GM21528 (cell line): ENCODE measurements around the gene PRSS1.
A peak's percentile ranks its signal among the peaks of the same experiment; 100 is the strongest.
"Not testable (repeated sequence)": the region's sequence is repeated elsewhere in the genome, so short reads cannot be mapped to it uniquely, and the experiment has no call there.

Source experiments
- ATAC-seq: cut with Tn5 transposase; IDR thresholded peaks from one replicate; pipeline ENCODE4 v1.9.1; 2021; ENCODE audit warnings: mild to moderate bottlenecking, moderate library complexity; ENCODE audit not compliant: unreplicated experiment, low FRiP score

The PRSS1 gene

DNA sequence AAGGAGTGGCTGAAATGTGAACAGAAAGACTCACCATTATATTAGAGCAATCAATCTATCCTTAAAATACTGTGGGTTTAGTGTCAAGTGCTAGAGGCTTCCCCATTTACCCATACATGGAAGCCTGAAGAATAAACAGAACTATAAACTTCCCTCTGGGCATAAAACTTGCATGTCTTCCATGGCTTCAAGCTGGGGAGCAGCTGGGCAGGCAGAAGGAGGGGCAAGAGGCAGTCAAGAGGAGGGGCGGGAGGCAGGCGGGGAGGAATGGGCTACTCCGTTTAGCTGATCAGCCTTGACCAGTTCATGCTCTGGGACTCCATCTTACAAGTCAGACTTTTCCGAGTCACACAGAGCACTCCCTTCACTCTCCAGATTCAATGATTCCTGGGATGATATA, 3.5 kb upstream of the PRSS1 start:
- ATAC-seq, result no peak

DNA sequence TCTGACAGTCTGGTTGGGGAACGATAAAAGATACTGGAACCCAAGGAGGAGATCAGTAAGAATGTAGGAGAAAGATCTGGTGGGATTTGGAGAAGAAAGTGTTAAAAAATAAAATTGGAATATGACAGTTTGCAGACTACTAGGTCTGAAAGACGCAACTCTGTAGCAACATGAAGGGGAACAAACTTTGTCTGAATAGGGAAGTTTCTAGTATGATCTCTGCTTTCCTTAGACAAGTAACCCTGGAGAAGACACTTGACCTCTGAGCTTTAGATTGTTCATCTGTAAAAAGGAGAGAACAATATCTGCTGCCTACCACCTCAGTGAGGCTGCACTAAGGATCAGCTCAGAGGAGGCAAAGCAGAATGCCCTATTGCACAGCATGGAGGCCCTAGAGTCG, 3.0 kb upstream of the PRSS1 start:
- ATAC-seq, result no peak

DNA sequence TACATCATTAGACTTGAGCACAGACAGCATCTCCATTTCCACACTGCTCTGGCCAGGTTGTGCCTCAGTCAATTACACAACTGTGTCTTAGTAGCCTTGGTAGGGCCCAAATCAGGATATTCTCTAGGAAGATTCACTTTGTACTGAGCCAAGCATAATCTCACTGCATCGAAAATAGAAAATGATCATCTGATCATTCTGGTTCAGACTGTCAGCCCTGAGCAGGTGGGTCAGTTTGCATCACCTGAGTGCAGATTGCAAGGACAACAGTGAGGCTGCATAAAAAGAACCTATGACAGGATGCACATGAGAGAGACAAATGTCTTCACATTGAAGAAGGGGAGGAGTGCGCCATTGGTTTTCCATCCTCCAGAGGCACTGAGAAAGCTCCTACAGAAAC, 862 bp upstream of the PRSS1 start:
- not testable (repeated sequence) for ATAC-seq

DNA sequence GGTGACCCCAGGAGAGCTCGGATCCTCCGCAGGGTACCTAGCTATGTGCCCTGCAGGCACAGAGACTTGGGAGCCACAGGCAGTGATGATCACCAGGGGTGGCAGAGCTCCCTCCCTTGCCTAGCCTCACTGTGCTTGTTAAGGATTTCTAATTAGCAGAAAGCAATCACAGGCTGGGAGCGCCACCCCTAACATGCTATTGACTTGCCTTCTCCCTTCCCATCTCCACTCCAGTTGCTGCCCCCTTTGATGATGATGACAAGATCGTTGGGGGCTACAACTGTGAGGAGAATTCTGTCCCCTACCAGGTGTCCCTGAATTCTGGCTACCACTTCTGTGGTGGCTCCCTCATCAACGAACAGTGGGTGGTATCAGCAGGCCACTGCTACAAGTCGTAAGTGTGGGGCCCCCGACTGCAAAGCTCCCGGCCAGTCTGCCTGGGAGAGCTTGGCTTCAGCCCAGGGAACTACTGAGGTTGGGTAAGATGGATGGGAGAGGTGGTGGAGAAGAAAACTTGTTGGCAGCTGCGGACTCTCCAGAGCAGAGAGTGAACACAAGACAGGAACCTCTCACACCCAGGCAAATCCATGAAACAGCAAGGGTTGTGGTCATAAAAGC, 1.2 kb downstream of the PRSS1 start:
- ATAC-seq, result no peak

DNA sequence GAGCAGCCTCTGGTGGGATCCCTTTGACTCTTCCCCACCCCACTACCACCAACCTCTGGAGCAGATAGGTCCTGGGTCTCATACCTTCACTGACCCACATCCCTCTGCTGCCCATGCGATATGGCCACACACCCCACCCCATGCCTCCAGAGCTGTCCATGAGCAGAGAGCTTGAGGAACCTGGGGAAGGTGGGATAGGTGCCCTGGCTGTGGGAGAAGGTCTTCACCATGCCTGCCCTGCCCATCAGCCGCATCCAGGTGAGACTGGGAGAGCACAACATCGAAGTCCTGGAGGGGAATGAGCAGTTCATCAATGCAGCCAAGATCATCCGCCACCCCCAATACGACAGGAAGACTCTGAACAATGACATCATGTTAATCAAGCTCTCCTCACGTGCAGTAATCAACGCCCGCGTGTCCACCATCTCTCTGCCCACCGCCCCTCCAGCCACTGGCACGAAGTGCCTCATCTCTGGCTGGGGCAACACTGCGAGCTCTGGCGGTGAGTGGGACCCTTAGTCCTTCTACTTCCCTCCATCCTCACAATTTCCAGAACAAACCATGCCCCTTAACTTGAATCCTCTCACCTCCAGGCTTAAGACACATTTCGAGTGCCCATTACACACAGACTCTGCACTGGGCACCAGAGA, 2.4 kb downstream of the PRSS1 start:
- ATAC-seq, result not testable (repeated sequence)

DNA sequence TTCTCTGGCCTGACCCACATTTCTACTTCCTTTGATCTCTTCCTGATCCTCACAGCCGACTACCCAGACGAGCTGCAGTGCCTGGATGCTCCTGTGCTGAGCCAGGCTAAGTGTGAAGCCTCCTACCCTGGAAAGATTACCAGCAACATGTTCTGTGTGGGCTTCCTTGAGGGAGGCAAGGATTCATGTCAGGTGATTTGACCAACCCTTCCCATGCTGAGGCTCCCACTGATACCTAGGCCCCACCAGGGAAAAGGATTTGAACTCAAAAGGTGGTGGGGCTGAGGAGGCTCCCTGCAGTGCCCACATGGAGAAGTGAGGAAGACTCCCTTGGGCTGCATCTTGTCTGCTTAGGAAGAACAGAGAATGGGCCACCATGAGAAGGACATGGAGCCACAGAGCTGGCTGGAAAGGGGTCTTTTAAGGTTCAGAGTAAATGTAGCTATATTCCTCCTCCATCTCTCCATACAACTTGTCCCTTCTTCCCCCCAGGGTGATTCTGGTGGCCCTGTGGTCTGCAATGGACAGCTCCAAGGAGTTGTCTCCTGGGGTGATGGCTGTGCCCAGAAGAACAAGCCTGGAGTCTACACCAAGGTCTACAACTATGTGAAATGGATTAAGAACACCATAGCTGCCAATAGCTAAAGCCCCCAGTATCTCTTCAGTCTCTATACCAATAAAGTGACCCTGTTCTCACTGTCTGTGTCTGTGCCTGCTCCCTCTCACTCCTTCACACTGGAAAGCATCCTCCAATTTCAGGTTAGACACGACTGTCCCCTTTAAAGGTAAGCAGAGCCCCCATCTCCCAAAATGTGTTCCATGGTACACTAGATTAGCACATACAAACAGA, 3.3 kb downstream of the PRSS1 start:
- no peak for ATAC-seq

DNA sequence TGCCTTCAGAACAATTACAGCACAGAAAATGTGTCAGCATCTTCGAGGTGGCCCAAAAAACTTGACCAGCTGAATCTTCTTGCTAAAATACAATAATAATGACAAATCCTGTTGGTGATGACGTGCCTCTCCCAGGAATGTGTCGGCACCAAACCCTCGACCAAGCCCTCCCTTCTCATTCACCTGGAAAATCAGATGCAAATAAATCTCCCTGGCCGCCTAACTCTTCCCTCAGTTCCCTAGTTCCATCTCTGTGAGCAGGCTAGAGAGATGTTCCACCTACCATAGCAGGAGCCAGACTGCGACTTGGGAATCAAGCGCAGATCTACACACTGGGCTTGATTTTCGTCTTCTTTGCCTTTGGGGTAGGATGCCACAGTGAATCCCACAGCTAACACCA, 4.1 kb downstream of the PRSS1 start:
- ATAC-seq, result no peak

DNA sequence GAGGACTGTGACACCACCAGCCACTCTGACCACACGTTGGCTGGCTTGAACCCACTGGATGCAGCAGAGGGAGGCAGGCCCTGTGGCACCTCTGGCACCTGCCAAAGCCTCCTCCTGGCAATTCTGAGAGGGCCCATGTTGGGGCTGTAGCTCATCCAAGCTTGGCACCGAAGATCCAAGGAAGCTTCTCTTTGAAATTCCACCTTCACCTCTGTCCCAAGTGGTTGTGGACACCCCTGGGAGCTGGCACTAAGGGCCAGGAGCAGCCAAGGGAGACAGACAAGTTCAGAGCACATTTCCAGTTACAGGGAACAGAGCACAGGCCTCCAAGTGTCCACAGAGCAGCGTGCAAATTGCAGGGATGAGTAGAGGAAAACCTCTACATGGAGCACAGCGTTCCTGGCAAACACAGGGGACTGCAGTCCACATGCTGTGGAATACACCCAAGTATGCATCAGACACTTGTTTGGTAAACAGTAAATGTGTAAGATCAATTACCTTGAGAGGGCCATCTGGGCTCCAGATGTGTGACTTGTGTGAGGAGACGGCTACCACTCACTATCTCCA, 4.7 kb downstream of the PRSS1 start:
- not testable (repeated sequence) for ATAC-seq

DNA sequence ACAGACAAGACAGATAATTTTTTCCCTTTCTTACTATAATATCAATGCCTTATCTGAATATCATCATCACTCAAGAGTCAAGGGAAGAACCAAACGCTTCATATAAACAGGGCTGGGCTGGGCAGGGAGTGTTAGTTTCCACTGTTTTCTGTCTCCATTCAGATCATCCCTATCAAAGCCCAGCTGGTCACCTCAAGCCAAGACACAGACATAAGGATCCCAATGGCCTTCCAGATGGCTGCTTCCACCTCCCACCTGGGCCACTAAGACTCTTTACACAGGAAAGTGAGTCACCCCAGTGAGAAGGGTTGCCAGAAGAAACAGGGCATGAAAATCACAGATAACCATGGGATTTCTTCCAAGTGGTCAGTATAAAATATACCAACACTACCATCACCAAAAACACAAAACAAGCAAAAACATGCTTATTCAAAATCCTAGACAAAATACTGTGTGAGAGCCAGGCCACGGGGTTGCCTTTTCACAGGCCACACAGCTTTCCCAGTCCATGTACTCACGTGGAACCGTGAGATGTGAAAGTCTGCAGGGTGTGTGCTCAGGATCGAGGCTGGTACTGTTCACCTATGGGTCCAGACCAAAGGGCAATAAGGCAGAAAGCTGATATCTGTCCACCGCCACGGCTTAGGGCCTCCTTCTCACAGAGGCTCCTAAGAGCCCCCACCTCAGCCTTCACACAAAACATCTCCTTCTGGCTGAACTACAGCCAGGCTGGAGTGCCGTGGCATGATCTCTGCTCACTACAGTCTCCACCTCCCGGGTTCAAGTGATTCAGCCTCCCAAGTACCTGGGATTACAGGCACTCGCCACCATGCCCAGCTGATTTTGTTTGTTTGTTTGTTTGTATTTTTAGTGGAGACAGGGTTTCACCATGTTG, 5.7 kb downstream of the PRSS1 start:
- no peak for ATAC-seq

DNA sequence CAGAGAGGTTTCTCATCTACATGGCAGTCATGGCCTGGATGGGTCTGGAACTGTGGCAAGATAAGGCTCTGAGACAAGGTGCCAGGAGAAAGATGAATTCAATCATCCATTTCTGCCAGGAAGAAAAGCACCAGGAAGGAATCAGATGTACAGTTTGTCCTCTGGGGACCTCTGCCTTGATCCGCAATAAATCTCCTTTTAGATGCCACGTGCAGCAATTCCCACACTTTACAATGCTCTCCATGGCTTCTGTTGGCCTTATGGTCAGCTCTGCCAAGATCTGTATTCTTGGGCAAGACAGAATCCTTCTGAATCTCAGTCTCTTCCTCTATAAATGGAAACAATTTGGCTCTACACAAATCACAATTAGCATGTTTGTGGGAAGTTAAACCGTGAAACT, 9.0 kb downstream of the PRSS1 start:
- ATAC-seq, result not testable (repeated sequence)

DNA sequence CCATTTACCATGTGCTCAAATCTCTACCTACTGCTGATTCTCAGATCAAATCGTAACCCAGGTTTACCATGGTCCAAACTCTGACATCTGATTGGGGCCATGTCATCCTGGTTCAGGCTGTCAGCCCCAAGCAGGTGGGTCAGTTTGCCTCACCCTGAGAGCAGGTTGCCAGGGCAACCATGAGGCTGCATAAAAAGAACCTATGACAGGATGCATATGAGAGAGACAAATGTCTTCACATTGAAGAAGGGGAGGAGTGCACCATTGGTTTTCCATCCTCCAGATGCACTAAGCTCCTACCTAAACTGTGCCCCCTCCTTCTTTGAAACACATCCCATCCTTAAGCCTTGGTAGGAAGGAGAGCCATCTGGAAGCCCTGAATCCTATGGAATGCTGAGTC, 10.2 kb downstream of the PRSS1 start:
- no peak for ATAC-seq

DNA sequence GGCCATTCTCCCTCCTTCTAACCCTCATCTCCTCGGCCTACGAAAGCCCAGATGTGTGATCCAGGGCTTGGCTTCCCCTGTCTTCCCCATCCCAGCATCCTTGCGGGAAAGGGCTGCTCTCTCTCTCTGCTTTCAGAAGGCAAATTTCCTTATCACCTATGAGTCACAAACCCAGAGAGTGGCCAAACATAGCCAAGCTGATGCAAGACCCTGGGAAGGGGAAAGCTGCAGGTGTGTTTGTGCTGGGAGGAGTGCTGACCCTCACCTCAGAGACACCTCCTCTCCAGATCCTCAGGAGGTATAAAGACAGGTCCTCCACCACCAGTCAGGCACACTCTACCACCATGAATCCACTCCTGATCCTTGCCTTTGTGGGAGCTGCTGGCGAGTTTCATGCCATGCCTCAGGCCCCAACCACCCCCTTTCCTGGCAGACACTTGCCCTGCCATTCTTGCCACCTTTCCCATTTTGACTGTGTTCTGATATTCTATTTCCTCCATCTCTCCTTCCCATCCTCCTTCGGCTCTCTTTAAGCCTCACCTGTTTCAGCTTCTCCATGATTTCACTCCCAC, 10.9 kb downstream of the PRSS1 start:
- ATAC-seq, result no peak

DNA sequence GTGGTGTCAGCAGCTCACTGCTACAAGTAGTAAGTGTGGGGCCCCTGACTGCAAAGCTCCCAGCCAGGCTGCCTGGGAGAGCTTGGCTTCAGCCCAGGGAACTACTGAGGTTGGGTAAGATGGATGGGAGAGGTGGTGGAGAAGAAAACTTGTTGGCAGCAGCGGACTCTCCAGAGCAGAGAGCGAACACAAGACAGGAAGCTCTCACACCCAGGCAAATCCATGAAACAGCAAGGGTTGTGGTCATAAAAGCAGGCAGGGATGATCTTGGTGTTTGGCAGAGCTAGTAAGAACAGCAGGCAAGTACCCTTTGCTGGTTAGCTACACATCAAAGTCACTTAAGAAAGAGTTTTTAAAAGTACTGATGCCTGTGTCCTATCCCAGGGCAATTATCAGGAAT, 12.3 kb downstream of the PRSS1 start:
- not testable (repeated sequence) for ATAC-seq

DNA sequence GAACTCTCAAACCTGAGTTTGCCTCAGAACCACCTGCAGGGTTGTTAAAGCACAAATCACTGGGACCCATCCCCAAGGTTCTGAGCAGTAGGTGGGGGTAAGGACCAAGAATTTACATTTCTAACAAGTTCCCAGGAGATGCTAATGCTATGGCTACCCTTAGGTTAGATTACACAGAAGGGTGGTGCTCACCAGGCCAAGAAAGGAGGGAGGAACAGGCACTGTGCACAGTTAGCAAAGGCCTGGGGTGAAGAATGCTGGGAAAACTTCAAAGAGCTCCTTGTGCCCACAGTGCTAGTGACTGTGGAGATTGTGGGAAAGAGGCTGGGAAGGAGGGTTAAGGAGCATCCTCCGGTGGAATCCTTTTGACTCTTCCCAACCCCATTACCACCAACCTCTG, 12.8 kb downstream of the PRSS1 start:
- no peak for ATAC-seq

DNA sequence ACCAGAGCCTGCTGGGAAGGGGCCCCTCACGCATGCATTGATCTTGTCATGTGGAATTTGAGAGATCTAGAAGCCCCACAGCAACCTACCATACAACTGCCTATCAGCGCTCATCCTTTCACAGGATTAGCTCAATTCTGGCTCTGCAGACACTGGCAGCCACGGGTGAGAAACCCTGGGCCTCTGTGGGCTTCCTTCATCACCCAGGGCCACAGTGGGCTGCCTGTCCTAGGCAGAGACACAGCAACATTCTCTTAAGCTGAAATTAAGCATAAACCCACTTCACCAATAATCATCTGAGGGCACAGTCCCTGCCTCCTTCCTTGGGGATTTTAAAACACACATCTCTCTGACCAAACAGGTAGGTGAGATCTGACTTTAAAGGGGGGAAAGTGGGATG, 18.2 kb downstream of the PRSS1 start:
- no peak for ATAC-seq

DNA sequence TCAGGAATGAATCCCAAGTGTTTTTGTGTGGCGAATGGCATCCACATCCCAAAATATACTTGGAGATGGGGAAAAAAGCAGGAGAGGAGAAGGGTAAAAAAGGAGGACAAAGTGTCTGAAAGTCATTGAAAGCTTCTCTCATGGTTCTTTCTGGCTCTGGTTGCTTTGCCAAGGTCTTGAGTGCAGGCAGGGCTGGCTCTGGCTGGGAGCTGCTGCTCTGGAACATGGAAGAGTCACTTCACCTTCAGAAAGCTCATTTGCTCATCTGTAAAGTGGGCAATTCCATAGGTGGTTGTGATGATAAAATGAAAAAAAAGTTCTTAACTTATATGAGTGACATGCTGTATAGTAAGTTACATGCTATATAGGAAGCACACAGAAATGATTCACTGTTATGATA, 18.6 kb downstream of the PRSS1 start:
- ATAC-seq, result no peak

DNA sequence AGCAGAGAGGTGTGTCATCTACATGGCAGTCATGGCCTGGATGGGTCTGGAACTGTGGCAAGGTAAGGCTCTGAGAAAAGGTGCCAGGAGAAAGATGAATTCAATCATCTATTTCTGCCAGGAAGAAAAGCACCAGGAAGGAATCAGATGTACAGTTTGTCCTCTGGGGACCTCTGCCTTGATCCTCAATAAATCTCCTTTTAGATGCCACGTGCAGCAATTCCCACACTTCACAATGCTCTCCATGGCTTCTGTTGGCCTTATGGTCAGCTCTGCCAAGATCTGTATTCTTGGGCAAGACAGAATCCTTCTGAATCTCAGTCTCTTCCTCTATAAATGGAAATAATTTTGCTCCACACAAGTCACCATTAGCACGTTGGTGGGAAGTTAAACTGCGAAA, 19.6 kb downstream of the PRSS1 start:
- not testable (repeated sequence) for ATAC-seq

DNA sequence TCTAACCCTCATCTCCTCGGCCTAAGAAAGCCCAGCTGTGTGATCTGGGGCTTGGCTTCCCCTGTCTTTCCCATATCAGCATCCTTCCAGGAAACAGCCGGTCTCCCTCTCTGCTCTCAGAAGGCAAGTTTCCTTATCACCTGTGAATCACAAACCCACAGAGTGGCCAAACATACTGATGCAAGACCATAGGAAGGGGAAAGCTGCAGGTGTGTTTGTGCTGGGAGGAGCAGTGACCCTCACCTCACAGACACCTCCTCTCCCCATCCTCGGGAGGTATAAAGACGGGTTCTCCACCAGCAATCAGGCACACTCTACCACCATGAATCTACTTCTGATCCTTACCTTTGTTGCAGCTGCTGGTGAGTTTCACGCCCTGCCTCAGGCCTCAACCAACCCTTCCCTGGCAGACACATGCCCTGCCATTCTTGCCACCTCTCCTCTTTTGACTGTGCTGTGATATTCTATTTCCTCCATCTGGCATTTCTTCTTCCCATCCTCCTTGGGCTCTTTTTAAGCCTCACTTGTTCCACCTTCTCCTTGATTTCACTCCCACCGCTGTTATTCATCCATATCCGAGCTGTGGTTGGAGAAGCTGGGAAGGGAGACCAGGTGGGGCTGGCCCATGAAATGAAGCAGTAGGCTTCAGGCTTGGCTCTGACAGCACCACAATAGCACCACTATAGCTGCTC, 21.5 kb downstream of the PRSS1 start, which contains the start of gene PRSS2:
TSS of gene PRSS2 (plus strand) at position 310 of the 692 bp plus-strand sequence. CDS start at position 323, 13 bp downstream.
- ATAC-seq, result peak; percentile 22

DNA sequence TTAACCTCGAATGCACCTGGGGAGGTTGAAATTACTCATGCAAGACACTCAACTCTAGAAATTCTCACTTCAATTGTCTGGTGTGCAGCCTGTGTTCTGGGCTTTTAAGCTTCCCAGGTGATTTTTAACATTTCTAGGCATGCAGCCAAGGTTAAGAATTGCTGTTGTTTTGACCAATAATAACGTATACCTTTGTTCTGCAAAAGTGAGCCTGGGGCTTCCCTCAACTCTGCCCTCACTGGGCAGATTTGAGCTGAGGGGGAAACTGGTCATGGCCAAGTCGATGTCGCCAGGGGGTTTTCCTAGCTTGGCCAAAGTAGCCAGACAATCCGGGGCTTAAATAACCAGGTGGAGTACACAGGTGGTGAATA, 22.1 kb downstream of the PRSS1 start:
- peak; percentile 88 for ATAC-seq
